SK-N-SH (cell line): ENCODE results near the gene KRT85.

Experiments
- JUND ChIP-seq: IDR thresholded peaks from 2 replicates; pipeline ENCODE4 v1.4.0; 2012
- MAX ChIP-seq: IDR thresholded peaks from 2 replicates; pipeline ENCODE4 v1.4.0; 2012; ENCODE audit warnings: low read depth
- SMC3 ChIP-seq: IDR thresholded peaks from 2 replicates; pipeline ENCODE4 v1.6.1; 2012; ENCODE audit warnings: low read depth, low read length, improper control_type of control experiment
- TF ChIP-seq, protein P1 (sequence below): fragments of 150-350 bp; IDR thresholded peaks from 2 replicates; pipeline ENCODE4 v1.6.1; 2016; ENCODE audit warnings: mild to moderate bottlenecking, low read depth, low read length
- TF ChIP-seq, protein P2 (sequence below): fragments of 200-600 bp; sonication (generic); IDR thresholded peaks from 2 replicates; pipeline ENCODE4 v1.6.1; 2017; ENCODE audit warnings: antibody characterized with exemption, mild to moderate bottlenecking, moderate library complexity

- TF ChIP-seq MAX (no peak), JUND (no peak), SMC3 (no peak)
- TF ChIP-seq, protein P1, sequence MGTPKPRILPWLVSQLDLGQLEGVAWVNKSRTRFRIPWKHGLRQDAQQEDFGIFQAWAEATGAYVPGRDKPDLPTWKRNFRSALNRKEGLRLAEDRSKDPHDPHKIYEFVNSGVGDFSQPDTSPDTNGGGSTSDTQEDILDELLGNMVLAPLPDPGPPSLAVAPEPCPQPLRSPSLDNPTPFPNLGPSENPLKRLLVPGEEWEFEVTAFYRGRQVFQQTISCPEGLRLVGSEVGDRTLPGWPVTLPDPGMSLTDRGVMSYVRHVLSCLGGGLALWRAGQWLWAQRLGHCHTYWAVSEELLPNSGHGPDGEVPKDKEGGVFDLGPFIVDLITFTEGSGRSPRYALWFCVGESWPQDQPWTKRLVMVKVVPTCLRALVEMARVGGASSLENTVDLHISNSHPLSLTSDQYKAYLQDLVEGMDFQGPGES: no peak
- TF ChIP-seq, protein P2, sequence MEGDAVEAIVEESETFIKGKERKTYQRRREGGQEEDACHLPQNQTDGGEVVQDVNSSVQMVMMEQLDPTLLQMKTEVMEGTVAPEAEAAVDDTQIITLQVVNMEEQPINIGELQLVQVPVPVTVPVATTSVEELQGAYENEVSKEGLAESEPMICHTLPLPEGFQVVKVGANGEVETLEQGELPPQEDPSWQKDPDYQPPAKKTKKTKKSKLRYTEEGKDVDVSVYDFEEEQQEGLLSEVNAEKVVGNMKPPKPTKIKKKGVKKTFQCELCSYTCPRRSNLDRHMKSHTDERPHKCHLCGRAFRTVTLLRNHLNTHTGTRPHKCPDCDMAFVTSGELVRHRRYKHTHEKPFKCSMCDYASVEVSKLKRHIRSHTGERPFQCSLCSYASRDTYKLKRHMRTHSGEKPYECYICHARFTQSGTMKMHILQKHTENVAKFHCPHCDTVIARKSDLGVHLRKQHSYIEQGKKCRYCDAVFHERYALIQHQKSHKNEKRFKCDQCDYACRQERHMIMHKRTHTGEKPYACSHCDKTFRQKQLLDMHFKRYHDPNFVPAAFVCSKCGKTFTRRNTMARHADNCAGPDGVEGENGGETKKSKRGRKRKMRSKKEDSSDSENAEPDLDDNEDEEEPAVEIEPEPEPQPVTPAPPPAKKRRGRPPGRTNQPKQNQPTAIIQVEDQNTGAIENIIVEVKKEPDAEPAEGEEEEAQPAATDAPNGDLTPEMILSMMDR: no peak
Measured at GRCh38 chr12:52411815-52412214, 44.5 kb upstream of the KRT85 start.
